HG03103 (cell line): ENCODE data around the gene RPRD1A.
"Not testable (repeated sequence)": the region's sequence is repeated elsewhere in the genome, so short reads cannot be mapped to it uniquely, and the experiment has no call there.

Experiments
- ATAC-seq: cut with Tn5 transposase; IDR thresholded peaks from one replicate; pipeline ENCODE4 v1.9.1; 2021; ENCODE audit warnings: low read depth; ENCODE audit not compliant: unreplicated experiment

The RPRD1A gene

GRCh38 chr18:36078751-36079529, 11.6 kb upstream of the RPRD1A start:
- ATAC-seq = no peak

- ATAC-seq = not testable (repeated sequence)
These were observed 10.4 kb upstream of the RPRD1A start for GRCh38 chr18:36077764-36078163.

GRCh38 chr18:36075862-36076587, 8.7 kb upstream of the RPRD1A start:
- ATAC-seq = no peak

GRCh38 chr18:36074435-36074834, 7.1 kb upstream of the RPRD1A start:
- ATAC-seq = no peak

GRCh38 chr18:36073676-36074075, 6.3 kb upstream of the RPRD1A start:
- no peak for ATAC-seq

- not testable (repeated sequence) for ATAC-seq
These were observed 5.0 kb upstream of the RPRD1A start for GRCh38 chr18:36072406-36072805.

- no peak for ATAC-seq
These were observed 689 bp downstream of the RPRD1A start for GRCh38 chr18:36066686-36067054.

DNA sequence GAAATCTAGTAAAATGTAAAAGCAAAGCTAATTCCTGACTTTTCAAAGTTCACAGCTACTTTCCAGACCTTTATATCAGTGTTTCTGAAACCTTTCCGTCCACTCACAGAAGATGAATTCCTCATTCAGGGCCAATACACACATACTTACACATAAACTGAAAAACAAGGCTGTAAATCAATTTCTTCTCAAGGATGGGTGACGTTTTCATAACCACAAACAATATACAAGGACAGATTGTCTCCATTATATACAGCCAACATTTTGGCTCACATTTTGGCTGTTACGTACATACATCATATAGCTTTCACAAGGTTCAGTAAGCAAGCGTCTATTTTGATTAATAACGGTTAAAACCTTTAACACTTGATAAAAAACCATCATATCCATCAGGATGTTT, 1.4 kb downstream of the RPRD1A start:
- no peak for ATAC-seq

DNA sequence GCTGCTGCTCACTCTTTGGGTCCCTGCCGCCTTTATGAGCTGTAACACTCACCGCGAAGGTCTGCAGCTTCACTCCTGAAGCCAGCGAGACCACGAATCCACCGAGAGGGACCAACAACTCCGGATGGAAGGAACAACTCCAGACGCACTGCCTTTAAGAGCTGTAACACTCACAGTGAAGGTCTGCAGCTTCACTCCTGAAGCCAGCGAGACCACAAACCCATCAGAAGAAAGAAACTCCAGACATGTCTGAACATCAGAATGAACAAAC, 2.6 kb downstream of the RPRD1A start:
- ATAC-seq = not testable (repeated sequence)

GRCh38 chr18:36064027-36064808, 3.1 kb downstream of the RPRD1A start:
- no peak for ATAC-seq

GRCh38 chr18:36058674-36059073, 8.7 kb downstream of the RPRD1A start:
- ATAC-seq = no peak

- ATAC-seq = no peak
These were observed 15.6 kb downstream of the RPRD1A start for GRCh38 chr18:36051760-36052159.

DNA sequence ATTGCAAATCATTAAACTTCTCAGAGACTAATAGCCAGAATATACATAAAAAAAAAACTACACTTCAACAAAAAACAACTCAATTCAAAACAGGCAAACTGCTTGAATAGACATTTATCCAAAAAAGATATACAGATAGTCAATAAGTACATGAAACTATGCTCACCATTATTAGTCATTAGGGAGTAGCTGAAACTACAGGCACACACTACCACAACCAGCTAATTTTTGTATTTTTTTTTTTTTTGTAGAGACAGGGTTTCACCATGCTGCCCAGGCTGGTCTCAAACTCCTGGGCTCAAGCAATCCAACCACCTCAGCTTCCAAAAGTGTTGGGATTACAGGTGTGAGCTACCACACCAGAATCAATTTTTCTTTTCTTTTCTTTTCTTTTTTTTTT, 16.9 kb downstream of the RPRD1A start:
- ATAC-seq = no peak

GRCh38 chr18:36047521-36047920, 19.8 kb downstream of the RPRD1A start:
- ATAC-seq = no peak

DNA sequence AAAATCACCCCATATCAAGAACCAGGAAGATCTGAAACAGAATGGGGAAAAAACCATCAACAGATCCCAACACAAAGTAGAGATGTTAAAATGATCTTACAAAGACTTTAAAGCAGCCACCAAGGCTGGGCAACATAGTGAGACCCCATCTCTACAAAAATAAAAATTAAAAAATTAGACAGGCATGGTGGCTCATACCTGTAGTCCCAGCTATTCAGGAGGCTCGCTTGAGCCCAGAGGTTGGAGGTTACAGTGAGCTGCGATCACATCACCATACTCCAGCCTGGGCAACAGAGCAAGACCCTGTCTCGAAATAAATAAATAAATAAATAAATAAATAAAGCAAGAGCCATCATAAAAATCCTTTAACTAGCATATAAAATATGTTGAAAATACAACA, 20.5 kb downstream of the RPRD1A start:
- no peak for ATAC-seq

DNA sequence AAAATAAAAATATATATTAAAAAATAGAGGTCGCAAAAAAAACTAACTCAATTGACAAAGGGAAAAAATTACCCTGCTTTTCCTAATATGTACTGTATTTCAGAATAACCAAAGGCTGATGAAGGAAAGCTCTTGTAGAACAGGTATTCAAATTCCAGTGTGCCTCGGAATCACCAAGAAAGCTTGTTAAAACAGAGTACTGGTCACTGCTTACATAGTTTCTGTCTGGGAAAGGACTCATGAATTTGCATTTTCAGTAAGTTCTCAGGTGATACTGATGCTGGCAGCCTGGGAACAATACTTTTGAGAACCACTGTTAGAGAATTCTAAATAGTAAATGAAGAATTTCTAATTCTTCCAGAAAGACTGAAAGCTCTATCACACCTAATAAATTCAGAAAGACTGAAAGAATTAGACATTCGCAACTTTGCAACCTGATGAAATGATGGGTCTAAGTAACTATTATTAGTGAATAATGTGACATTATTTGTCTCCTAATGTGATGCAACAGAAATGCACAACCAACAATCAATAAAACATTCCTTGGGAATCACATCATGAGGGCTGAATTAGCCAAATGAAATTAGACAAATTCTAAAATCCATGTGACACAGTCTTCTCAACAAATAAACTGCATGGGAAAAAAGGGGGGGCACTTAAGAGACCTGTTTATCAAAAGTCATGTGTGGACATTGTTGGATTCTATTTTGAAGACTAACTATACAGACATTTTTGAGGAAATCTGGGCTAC, 21.9 kb downstream of the RPRD1A start:
- ATAC-seq = no peak

DNA sequence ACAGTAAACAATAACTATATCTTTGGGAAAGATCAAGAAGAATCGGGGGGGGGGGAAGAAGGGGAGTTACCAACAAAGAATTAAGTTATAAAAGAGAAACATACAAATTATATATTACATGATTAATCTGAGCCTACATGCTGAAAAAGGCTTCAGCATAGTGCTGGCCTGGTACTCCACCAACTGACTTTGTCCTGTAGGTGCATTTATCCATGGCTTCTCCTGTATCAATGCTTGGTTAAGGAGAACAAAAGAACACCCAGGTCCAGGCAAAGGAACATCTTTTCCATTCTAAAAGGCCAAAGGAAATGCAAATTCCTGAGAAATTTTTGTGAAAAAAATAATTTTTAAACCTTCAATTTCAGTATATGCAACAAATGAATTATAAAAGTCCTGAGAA, 24.2 kb downstream of the RPRD1A start:
- ATAC-seq = no peak

DNA sequence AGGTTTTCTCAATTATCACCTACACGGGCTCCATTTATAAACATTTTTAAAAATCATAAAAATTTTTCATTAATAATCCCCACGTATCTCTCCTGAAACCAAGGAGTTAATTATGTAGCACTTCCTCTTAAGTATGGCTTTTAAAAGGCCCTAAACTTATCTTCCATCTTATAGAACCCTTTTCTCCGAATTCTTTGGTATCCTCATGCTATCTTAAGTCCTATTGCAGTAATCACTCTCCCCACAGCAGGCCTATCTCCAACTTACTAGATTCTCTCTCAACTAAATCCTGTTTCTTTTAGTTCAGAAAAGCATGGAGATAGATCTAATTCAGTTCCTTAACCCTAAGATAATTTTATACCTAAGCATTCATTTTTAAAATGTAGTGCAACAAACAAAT, 26.2 kb downstream of the RPRD1A start:
- no peak for ATAC-seq

- no peak for ATAC-seq
These were observed 29.2 kb downstream of the RPRD1A start for GRCh38 chr18:36038102-36038663.

DNA sequence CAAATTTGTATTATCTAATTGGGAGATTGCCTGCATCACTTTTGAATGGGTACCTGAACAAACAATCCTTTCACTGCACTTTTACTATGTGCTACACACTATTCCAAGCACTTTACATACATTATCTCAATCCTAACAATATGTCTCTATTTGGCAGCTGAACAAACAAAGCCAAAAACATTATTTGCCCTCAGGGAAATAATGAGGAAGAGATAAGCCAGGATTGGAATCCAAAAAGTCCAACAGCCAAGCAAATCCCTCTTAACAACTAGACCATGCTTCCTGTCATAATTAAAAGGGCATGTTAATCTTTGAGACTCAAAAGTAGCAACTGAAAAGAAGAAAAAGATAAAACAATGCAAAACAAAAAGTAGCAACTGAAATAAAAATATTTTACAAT, 32.1 kb downstream of the RPRD1A start:
- ATAC-seq = no peak
